GM19455 (cell line): ENCODE results near the gene PCSK4.
"Not testable (repeated sequence)": the region's sequence is repeated elsewhere in the genome, so short reads cannot be mapped to it uniquely, and the experiment has no call there.

Experiments
- ATAC-seq: cut with Tn5 transposase; IDR thresholded peaks from one replicate; pipeline ENCODE4 v1.9.1; 2021; ENCODE audit not compliant: unreplicated experiment

PCSK4 gene

GRCh38 chr19:1490311-1491113 is at the start of gene PCSK4:
Gene PCSK4, minus strand, starts transcription at chr19:1490350. Its CDS starts 4 bp downstream, at chr19:1490346.
- peak; percentile 71 for ATAC-seq

- not testable (repeated sequence) for ATAC-seq
Observed at GRCh38 chr19:1539749-1540148, 49.6 kb upstream of the PCSK4 start.

GRCh38 chr19:1538978-1539377 is 48.8 kb upstream of the PCSK4 start:
- ATAC-seq: no peak

- not testable (repeated sequence) for ATAC-seq
Observed at GRCh38 chr19:1535699-1536098, 45.5 kb upstream of the PCSK4 start.

GRCh38 chr19:1534972-1535371 is 44.8 kb upstream of the PCSK4 start:
- no peak for ATAC-seq

GRCh38 chr19:1533510-1534150 is 43.5 kb upstream of the PCSK4 start:
- ATAC-seq: no peak

GRCh38 chr19:1532003-1532402 is 41.9 kb upstream of the PCSK4 start:
- ATAC-seq: no peak

- ATAC-seq: no peak
Observed at GRCh38 chr19:1531587-1531986, 41.4 kb upstream of the PCSK4 start.

- ATAC-seq: not testable (repeated sequence)
Observed at GRCh38 chr19:1530856-1531255, 40.7 kb upstream of the PCSK4 start.

GRCh38 chr19:1529430-1529816 is 39.3 kb upstream of the PCSK4 start:
- ATAC-seq: no peak

- no peak for ATAC-seq
Observed at GRCh38 chr19:1528596-1529429, 38.7 kb upstream of the PCSK4 start.

GRCh38 chr19:1527650-1528309 is 37.6 kb upstream of the PCSK4 start:
- no peak for ATAC-seq

- no peak for ATAC-seq
Observed at GRCh38 chr19:1526979-1527649, 37.0 kb upstream of the PCSK4 start.

- no peak for ATAC-seq
Observed at GRCh38 chr19:1526066-1526778, 36.1 kb upstream of the PCSK4 start.

GRCh38 chr19:1525343-1525742 is 35.2 kb upstream of the PCSK4 start:
- ATAC-seq: no peak

GRCh38 chr19:1524972-1525325 is 34.8 kb upstream of the PCSK4 start:
- ATAC-seq: no peak

GRCh38 chr19:1524287-1524971 is 34.3 kb upstream of the PCSK4 start:
- ATAC-seq: no peak

GRCh38 chr19:1523412-1524286 is 33.5 kb upstream of the PCSK4 start, which contains the start of gene PLK5:
Gene PLK5, plus strand, starts transcription at chr19:1524077. Its CDS starts 2,920 bp downstream, at chr19:1526997.
- ATAC-seq: no peak
